Measurements from ENCODE around the gene TMEM151A. TPM values are rescaled to one million over a fixed set of nuclear protein-coding genes. Genes with fewer than 3 reads are reported as not detected.

Gene TMEM151A
- total RNA-seq, 1 experiment from 2014 or later = not detected

DNA sequence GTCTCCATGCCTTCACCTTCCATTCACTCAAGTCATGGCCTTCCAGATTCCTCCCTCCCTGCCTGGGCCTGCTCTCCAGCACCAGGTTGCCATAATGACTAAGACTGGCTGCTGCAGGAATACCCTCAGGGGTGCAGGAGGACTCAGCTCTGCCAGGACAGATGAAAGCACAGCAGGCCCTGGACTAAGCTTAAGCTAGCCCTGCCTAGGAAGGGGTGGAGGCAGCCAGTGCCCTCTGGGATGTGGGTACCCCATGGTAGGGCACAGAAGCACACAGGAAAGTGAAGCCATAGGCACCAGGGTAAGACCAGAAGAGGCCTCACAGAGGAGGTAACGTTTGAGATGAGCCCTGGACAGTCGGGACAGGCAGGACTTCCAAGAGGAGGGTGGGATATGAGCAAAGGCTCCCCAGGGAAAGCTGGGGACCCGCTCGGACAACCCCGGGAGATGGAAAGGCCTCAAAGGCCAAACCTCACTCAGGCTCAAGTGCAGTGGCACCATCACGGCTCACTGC lies 47.5 kb downstream of the TMEM151A start:
- no TSS peak for BruUV-seq (replicated peaks)
- Histone ChIP-seq H3K4me2 (ENCODE audit: low read length) (no peak overlapping the region), H3K4me1 (ENCODE audit: insufficient read depth, low read length) (peaks cover 42% of the 10 kb centered on the region), H2AFZ (ENCODE audit: low read length) (no peak overlapping the region), H3K27me3 (ENCODE audit: low read length) (no peaks in the 10 kb centered on the region), H3K79me2 (ENCODE audit: low read length) (peaks cover 33% of the 10 kb centered on the region), H3F3A (ENCODE audit: low read length, unreplicated experiment) (peaks cover 7% of the 10 kb centered on the region), H3K9me2 (replicated peaks; ENCODE audit: low read length) (no peaks in the 10 kb centered on the region), H3K9ac (ENCODE audit: low read length) (no peak overlapping the region), H3K4me3 (ENCODE audit: low read length) (no peak overlapping the region), H3K27ac (ENCODE audit: low read length) (no peak overlapping the region), H3K36me3 (ENCODE audit: low read depth, low read length) (peaks cover 17% of the 10 kb centered on the region; the same call in 1 of the 2 replicates), H4K20me1 (ENCODE audit: low read length) (no peaks in the 10 kb centered on the region), H3K9me3 (ENCODE audit: low read length) (no peaks in the 10 kb centered on the region)
- DNase-seq (peak; percentile 55), ATAC-seq (no peak)
- TF ChIP-seq, protein P1, sequence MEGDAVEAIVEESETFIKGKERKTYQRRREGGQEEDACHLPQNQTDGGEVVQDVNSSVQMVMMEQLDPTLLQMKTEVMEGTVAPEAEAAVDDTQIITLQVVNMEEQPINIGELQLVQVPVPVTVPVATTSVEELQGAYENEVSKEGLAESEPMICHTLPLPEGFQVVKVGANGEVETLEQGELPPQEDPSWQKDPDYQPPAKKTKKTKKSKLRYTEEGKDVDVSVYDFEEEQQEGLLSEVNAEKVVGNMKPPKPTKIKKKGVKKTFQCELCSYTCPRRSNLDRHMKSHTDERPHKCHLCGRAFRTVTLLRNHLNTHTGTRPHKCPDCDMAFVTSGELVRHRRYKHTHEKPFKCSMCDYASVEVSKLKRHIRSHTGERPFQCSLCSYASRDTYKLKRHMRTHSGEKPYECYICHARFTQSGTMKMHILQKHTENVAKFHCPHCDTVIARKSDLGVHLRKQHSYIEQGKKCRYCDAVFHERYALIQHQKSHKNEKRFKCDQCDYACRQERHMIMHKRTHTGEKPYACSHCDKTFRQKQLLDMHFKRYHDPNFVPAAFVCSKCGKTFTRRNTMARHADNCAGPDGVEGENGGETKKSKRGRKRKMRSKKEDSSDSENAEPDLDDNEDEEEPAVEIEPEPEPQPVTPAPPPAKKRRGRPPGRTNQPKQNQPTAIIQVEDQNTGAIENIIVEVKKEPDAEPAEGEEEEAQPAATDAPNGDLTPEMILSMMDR (conservative IDR thresholded peaks at IDR 0.05; ENCODE audit: low read depth, low read length) = no peak
- no peak for TF ChIP-seq EZH2 (IDR thresholded peaks at IDR 0.05; ENCODE audit: low read length, unreplicated experiment)
- TF ChIP-seq EZH2phosphoT487 (IDR thresholded peaks at IDR 0.05; ENCODE audit: borderline replicate concordance, low read length) = no peak
- CTCF ChIA-PET = no interaction called here
- POLR2A ChIA-PET (ENCODE audit: unreplicated experiment) = no interaction called here
- intact Hi-C loops (cut with micrococcal nuclease) = no loop called here

DNA sequence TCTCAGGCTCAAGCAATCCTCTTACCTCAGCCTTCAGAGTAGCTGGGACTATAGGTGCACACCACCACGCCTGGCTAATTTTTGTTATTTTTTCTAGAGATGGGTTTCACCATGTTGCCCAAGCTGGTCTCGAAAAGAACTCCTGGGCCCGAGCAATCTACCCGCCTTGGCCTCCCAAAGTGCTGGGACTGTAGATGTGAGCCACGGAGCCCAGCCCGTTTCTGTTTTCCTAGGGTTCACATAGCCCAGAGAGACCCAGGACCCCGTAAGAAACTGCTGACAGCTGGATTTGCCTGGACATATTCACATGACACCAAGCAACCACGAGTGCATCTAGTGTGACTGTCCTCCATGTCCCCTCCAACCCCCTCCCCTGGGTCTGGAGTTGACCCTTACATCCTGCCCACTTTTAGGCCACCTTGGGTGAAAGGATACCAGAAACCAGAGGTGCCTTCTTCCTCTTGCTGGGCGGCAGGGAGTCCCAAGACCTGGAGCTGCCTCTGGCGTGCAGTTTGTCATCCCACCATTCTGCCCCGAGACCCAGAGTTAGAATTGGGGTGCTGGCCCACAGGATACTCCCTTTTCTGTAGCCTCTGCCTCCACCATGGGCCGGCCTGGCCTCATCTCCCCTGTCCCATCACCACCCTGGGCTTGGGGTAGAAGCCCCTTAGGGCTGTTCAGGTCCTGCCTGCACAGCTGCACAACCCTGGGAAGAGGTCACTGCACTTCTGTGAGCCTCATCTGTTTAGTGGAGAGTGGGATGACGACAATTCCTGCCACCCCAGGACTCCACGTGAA lies 48.2 kb downstream of the TMEM151A start:
- intact Hi-C loops (cut with micrococcal nuclease) = no loop called here
- DNase-seq (no peak), ATAC-seq (no peak)
- Histone ChIP-seq H3F3A (ENCODE audit: low read length, unreplicated experiment) (peaks cover 7% of the 10 kb centered on the region), H3K36me3 (ENCODE audit: low read depth, low read length) (peaks cover 17% of the 10 kb centered on the region; the same call in 1 of the 2 replicates), H3K4me3 (ENCODE audit: low read length) (no peak overlapping the region), H3K27me3 (ENCODE audit: low read length) (no peaks in the 10 kb centered on the region), H2AFZ (ENCODE audit: low read length) (no peak overlapping the region), H3K9me2 (replicated peaks; ENCODE audit: low read length) (no peaks in the 10 kb centered on the region), H3K9ac (ENCODE audit: low read length) (no peak overlapping the region), H4K20me1 (ENCODE audit: low read length) (no peaks in the 10 kb centered on the region), H3K27ac (ENCODE audit: low read length) (no peak overlapping the region), H3K79me2 (ENCODE audit: low read length) (peaks cover 35% of the 10 kb centered on the region), H3K4me2 (ENCODE audit: low read length) (no peak overlapping the region), H3K9me3 (ENCODE audit: low read length) (no peaks in the 10 kb centered on the region), H3K4me1 (ENCODE audit: insufficient read depth, low read length) (peaks cover 40% of the 10 kb centered on the region)
- TF ChIP-seq EZH2 (IDR thresholded peaks at IDR 0.05; ENCODE audit: low read length, unreplicated experiment) (no peak), EZH2phosphoT487 (IDR thresholded peaks at IDR 0.05; ENCODE audit: borderline replicate concordance, low read length) (no peak)
- TF ChIP-seq, protein P1 (conservative IDR thresholded peaks at IDR 0.05; ENCODE audit: low read depth, low read length) = no peak
- CTCF ChIA-PET = no interaction called here
- POLR2A ChIA-PET (ENCODE audit: unreplicated experiment) = no interaction called here
- no TSS peak for BruUV-seq (replicated peaks)

Data from PC-3 (cell line).